HG03139 (cell line): ENCODE results near the gene CYSLTR2.
"Not testable (repeated sequence)": the region's sequence is repeated elsewhere in the genome, so short reads cannot be mapped to it uniquely, and the experiment has no call there.

Source experiments
- ATAC-seq: cut with Tn5 transposase; IDR thresholded peaks from one replicate; pipeline ENCODE4 v1.9.1; 2021; ENCODE audit not compliant: unreplicated experiment

Gene CYSLTR2

GRCh38 chr13:48644951-48645350, 8.8 kb upstream of the CYSLTR2 start:
- ATAC-seq = no peak

- ATAC-seq = no peak
These were observed 7.9 kb upstream of the CYSLTR2 start for GRCh38 chr13:48645845-48646244.

- ATAC-seq = no peak
These were observed 6.9 kb upstream of the CYSLTR2 start for GRCh38 chr13:48646791-48647190.

GRCh38 chr13:48647625-48648024, 6.1 kb upstream of the CYSLTR2 start:
- ATAC-seq = no peak

GRCh38 chr13:48648446-48648845, 5.3 kb upstream of the CYSLTR2 start:
- ATAC-seq = no peak

DNA sequence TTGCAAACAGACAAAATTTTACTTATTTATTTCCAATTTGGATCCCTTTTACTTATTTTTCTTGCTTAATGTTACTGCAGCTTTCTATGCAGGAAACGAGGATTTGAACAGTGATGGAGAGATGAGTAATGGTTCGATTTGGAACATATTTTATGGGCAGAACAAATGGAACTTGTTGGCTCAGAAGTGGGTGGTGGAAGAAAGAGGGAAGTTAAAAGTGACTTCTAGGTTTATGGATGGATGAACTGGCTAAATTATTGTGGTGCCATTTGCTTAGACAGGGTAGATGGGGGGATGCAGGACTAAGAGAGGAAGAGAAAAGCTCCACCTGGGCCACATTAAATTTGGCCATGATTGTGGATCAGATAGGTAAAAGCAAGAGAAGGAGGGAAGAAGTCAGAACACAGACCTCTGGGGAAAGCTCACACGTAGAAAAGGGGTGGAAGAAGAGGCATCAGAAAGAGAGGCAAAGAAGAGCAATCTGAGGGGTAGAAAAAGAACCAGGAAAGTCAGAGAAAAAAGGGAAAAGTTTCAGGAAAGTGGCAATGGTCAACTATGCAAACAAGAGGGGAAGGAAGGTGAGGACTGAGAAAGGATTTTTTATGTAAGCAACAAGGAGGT, 768 bp upstream of the CYSLTR2 start:
- ATAC-seq = no peak

- no peak for ATAC-seq
These were observed 782 bp downstream of the CYSLTR2 start for GRCh38 chr13:48654511-48654910.

GRCh38 chr13:48655291-48655690, 1.6 kb downstream of the CYSLTR2 start:
- no peak for ATAC-seq

DNA sequence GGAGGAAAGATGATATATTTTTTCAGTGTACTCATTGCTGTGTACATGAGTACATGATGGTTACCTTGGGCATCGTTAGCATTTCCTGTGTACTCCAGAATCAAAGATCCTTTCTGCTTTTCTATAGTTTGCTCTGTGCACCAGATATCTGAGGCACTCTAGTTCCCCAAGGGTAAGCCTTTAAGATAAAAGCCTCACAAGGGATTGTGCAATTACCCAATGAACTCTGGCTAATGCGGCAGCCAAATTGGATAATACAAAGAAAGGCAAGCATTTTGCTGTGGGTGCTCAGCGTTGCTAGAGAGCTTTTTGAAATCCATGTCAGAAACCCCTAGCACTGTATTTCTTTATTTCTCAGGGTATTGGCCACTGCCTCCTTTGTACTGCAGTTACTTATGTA, 2.9 kb downstream of the CYSLTR2 start:
- ATAC-seq = no peak

- ATAC-seq = no peak
These were observed 6.8 kb downstream of the CYSLTR2 start for GRCh38 chr13:48660361-48661076.

GRCh38 chr13:48661107-48661506, 7.4 kb downstream of the CYSLTR2 start:
- no peak for ATAC-seq

DNA sequence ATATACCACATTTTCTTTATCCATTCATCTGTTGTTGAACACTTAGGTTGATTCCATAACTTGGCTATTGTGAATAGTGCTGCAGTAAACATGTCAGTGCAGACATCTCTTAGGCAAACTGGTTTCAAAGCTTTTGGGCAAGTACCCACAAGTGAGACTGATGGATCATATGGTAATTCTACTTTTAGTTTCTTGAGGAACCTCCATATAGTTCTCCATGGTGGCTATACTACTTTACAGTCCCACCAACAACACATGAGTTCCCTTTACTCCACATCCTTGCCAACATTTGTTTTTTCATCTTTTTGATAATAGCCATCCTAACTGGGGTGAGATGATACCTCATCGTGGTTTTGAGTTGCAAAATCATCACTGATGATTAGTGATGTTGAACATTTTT, 8.5 kb downstream of the CYSLTR2 start:
- no peak for ATAC-seq

- ATAC-seq = no peak
These were observed 13.4 kb downstream of the CYSLTR2 start for GRCh38 chr13:48667136-48667535.

DNA sequence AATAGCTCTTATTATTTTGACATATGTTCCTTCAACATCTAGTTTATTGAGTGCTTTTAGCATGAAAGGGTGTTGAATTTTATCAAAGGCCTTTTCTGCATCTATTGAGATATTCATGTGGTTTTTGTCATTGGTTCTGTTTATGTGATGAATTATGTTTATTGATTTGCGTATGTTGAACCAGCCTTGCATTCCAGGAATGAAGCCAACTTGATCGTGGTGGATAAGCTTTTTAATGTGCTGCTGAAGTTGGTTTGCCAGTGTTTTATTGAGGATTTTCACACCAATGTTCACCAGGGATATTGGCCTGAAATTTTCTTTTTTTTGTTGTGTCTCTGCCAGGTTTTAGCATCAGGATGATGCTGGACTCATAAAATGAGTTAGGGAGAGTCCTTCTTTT, 17.7 kb downstream of the CYSLTR2 start:
- ATAC-seq = not testable (repeated sequence)

DNA sequence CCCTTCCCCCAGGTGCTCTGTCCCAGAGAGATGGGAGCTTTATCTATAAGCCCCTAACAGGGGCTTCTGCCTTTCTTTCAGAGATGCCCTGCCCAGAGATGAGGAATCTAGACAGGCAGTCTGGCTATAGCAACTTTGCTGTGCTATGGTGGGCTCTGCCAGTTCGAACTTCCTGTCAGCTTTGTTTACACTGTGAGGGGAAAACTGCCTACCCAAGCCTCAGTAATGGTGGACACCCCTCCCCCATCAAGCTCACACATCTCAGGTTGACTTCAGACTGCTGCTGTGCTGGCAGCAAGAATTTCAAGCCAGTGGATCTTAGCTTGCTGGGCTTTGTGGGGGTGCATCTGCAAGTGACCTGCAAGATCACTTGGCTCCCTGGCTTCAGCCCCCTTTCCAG, 21.5 kb downstream of the CYSLTR2 start:
- no peak for ATAC-seq

DNA sequence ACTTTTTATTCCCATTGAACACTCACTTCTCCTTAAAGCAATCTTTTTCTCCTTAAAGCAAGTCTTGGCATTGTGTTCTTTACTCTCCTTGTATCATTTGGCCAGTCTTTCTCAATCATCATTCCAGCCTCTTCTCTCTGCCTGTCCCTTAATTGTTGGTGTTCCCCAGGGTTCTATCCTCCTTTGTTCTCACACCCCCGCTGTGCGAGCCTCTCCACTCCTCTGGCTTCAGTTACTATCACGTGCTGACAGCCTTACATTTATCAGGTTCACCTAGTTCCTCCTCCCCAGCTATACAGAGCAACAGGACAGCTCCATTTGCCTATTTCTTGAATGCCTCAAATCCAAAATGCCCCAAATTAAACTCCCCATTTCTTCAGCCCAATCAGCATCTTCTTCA, 24.6 kb downstream of the CYSLTR2 start:
- ATAC-seq = no peak

GRCh38 chr13:48679941-48680680, 26.4 kb downstream of the CYSLTR2 start:
- no peak for ATAC-seq

GRCh38 chr13:48680756-48681392, 27.1 kb downstream of the CYSLTR2 start:
- no peak for ATAC-seq

GRCh38 chr13:48681905-48682304, 28.2 kb downstream of the CYSLTR2 start:
- ATAC-seq = no peak

GRCh38 chr13:48682436-48682835, 28.7 kb downstream of the CYSLTR2 start:
- no peak for ATAC-seq

GRCh38 chr13:48686636-48687210, 33.0 kb downstream of the CYSLTR2 start:
- no peak for ATAC-seq
